HFFc6 (cell line): Measurements from ENCODE around the gene SIGLEC10. TPM values are rescaled to one million over a fixed set of nuclear protein-coding genes. Genes with fewer than 3 reads are reported as not detected.
"Not testable (repeated sequence)": the region's sequence is repeated elsewhere in the genome, so short reads cannot be mapped to it uniquely, and the experiment has no call there.

Experiments used
- DNase-seq: peaks from one replicate; pipeline ENCODE4 v3.0.0-alpha.2; 2018
- H3K27ac Mint-ChIP-seq: 2 replicates; pipeline ENCODE4 v1.8.0; 2020; ENCODE audit warnings: mild to moderate bottlenecking, mixed read lengths
- H3K27me3 Mint-ChIP-seq: 2 replicates; pipeline ENCODE4 v1.8.0; 2021; ENCODE audit warnings: mild to moderate bottlenecking, moderate library complexity, mixed read lengths; ENCODE audit not compliant: insufficient read depth
- H3K36me3 Mint-ChIP-seq: 2 replicates; pipeline ENCODE4 v1.8.0; 2021; ENCODE audit warnings: low read depth, mixed read lengths
- H3K4me1 Mint-ChIP-seq: 2 replicates; pipeline ENCODE4 v1.8.0; 2020; ENCODE audit warnings: low read depth, mixed read lengths
- H3K4me3 Mint-ChIP-seq: 2 replicates; pipeline ENCODE4 v1.8.0; 2020; ENCODE audit warnings: mild to moderate bottlenecking, moderate library complexity, mixed read lengths
- H3K9me3 Mint-ChIP-seq: 2 replicates; pipeline ENCODE4 v1.8.0; 2020; ENCODE audit warnings: mild to moderate bottlenecking, mixed read lengths
- long read RNA-seq: library from polyadenylated mRNA; unstranded; transcript quantifications from one replicate; pipeline ENCODE4 v2.0.0, GENCODE V29; 2019
- total RNA-seq, 6 experiments: library from RNA; stranded (reverse); fragmentation: NEBNext Ultra II Directional; extraction: Animal tissue kit (Norgen Biotek cat#: 25700); gene quantifications; 2 replicates in 1 of 6; 3 replicates in 5 of 6; pipeline ENCODE4 v1.2.3, GENCODE V29; 2021
- TF ChIP-seq, protein P1 (sequence below): fragments of 200-600 bp; sonication (generic); IDR thresholded peaks from 2 replicates; pipeline ENCODE4 v1.5.0; 2021; ENCODE audit warnings: antibody characterized with exemption, mild to moderate bottlenecking

Gene SIGLEC10, protein sequence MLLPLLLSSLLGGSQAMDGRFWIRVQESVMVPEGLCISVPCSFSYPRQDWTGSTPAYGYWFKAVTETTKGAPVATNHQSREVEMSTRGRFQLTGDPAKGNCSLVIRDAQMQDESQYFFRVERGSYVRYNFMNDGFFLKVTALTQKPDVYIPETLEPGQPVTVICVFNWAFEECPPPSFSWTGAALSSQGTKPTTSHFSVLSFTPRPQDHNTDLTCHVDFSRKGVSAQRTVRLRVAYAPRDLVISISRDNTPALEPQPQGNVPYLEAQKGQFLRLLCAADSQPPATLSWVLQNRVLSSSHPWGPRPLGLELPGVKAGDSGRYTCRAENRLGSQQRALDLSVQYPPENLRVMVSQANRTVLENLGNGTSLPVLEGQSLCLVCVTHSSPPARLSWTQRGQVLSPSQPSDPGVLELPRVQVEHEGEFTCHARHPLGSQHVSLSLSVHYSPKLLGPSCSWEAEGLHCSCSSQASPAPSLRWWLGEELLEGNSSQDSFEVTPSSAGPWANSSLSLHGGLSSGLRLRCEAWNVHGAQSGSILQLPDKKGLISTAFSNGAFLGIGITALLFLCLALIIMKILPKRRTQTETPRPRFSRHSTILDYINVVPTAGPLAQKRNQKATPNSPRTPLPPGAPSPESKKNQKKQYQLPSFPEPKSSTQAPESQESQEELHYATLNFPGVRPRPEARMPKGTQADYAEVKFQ
- not detected for total RNA-seq
- long read RNA-seq: 0 reads

DNA sequence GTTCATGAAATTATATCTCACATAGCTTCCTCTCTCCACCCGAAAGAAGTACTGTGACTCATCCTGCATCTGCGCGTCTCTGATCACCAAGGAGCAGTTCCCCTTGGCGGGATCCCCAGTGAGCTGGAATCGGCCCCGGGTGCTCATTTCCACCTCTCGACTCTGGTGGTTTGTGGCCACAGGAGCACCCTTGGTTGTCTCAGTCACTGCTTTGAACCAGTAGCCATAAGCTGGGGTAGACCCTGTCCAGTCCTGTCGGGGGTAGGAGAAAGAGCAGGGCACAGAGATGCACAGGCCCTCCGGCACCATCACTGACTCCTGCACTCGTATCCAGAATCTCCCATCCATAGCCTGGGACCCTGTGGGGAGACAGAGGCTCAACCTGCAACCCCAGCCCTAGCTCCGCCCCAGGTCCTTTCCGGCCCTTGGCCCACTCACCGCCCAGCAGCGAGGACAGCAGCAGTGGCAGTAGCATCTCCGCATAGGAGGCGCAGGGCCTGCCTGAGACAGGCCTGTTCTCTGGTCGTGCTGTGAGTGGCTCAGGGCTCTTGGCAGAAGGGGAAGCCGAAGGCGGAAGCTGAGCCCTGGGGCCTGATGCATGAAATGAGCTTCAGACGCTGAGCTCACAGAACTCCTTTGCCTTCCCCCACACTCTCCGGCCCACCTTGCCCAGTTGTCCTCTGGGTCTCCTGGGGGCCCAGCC lies at the start of gene SIGLEC10:
Gene SIGLEC10, minus strand, starts transcription at position 536 of the 703 bp plus-strand sequence. Its CDS starts 61 bp downstream, at position 475.
- Mint-ChIP-seq H3K36me3 (no peaks in the 10 kb centered on the region), H3K4me1 (no peaks in the 10 kb centered on the region), H3K27ac (no peak within 1 kb of the TSS), H3K27me3 (peaks cover 5% of the 10 kb centered on the region), H3K9me3 (no peaks in the 10 kb centered on the region; the same call in 1 of the 2 replicates), H3K4me3 (no peak within 1 kb of the TSS)
- TF ChIP-seq, protein P1, sequence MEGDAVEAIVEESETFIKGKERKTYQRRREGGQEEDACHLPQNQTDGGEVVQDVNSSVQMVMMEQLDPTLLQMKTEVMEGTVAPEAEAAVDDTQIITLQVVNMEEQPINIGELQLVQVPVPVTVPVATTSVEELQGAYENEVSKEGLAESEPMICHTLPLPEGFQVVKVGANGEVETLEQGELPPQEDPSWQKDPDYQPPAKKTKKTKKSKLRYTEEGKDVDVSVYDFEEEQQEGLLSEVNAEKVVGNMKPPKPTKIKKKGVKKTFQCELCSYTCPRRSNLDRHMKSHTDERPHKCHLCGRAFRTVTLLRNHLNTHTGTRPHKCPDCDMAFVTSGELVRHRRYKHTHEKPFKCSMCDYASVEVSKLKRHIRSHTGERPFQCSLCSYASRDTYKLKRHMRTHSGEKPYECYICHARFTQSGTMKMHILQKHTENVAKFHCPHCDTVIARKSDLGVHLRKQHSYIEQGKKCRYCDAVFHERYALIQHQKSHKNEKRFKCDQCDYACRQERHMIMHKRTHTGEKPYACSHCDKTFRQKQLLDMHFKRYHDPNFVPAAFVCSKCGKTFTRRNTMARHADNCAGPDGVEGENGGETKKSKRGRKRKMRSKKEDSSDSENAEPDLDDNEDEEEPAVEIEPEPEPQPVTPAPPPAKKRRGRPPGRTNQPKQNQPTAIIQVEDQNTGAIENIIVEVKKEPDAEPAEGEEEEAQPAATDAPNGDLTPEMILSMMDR: no peak
- no peak for DNase-seq

DNA sequence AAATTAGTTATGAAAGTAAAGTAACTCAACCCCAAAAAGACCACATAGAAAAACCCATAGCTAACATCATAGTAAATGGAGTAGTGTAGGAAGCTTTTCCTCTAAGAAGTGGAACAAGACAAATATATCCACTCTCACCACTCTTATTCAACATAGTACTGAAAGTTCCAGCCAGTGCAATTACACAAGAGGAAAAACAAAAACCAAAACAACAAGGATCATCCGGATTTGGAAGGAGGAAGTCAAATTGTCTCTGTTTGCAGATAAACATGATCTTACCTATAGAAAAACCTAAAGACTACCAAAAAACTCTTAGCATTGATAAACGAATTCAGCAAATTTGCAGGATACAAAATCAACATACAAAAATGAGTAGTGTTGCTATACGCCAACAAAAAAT lies 49.3 kb upstream of the SIGLEC10 start:
- Mint-ChIP-seq H3K27ac (no peak overlapping the region), H3K9me3 (peaks cover 9% of the 10 kb centered on the region; the same call in 1 of the 2 replicates), H3K27me3 (peaks cover 9% of the 10 kb centered on the region; the same call in 1 of the 2 replicates), H3K36me3 (no peaks in the 10 kb centered on the region), H3K4me3 (no peak overlapping the region), H3K4me1 (no peaks in the 10 kb centered on the region)
- TF ChIP-seq, protein P1: no peak
- DNase-seq: no peak

DNA sequence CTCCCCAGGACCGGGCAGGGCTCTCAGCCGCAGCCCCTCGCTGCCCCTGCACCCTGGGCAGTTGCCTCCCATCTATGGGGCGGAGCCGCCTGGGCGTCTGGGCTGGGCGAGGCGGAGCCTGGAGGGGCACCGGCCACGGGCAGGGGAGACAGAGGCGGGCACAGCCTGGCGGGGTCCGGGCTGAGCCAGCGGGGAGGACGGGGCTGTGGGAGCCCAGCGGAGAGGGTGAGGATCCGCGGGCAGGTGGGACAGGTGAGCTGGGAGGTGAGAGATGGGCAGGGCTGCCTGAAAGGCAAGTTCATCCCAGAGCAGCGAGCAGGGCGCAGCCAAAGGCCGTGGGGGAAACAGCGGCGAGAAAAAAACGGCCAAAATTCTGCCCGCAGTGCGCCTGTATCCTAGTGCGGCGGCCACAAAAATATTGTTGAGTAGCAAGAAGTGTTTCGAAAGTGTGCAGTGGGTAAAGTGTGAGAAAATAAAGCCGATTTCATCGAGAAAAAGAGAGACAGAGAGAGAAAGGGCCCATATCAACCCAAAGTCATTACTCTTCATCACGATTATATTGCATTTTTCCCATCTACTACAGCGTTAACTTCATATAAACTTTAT lies 46.6 kb upstream of the SIGLEC10 start:
- not testable (repeated sequence) for H3K9me3 Mint-ChIP-seq, H3K36me3 Mint-ChIP-seq, DNase-seq, H3K4me1 Mint-ChIP-seq, H3K4me3 Mint-ChIP-seq, H3K27ac Mint-ChIP-seq
- peaks cover 14% of the 10 kb centered on the region; the same call in 1 of the 2 replicates for H3K27me3 Mint-ChIP-seq

DNA sequence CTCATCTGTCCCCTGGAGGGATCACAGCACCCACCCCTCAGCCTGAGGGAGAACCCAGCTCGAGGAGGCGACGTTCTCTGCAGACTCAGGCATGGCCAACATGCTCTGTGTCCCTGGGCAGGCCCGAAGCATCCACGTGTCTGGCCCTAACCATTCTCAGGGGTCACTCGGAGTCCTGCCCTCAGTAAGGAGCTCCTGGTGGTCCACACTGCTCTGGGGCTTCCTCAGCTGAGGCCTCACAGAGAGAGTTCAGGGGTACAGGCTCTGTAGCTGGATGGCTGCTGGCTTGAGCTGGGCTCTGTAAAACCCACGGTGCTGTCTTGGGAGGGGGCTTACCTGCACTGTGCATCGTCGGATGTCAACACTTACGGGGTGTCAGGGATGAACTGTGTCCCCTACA lies 45.2 kb upstream of the SIGLEC10 start:
- TF ChIP-seq, protein P1: no peak
- H3K4me1 Mint-ChIP-seq: no peaks in the 10 kb centered on the region
- H3K27me3 Mint-ChIP-seq: peaks cover 13% of the 10 kb centered on the region; the same call in 1 of the 2 replicates

DNA sequence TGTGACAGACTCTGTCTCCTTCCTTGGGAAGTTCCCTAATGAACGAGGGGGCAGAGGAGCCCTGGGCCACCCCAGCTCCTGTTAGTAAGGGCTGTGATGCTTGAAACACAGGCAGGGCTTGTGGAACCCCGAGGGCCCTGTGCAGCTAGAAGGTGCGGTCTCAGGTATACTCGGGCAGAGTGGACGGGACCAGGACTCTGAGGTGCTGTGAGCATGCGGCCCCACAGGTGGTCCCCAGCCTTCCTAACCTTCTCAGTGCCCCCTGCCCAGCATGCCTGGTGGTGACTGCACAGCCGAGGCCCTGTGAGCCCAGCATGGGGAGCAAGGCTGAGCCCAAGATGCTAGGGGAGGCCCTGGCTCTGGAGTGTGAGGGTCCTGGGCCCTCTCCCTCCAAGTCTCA lies 44.8 kb upstream of the SIGLEC10 start:
- Mint-ChIP-seq H3K27ac (no peak overlapping the region), H3K4me1 (no peaks in the 10 kb centered on the region), H3K9me3 (peaks cover 9% of the 10 kb centered on the region; the same call in 1 of the 2 replicates), H3K4me3 (no peak overlapping the region), H3K36me3 (no peaks in the 10 kb centered on the region), H3K27me3 (peaks cover 12% of the 10 kb centered on the region; the same call in 1 of the 2 replicates)
- no peak for DNase-seq
- TF ChIP-seq, protein P1: no peak

More for the DNA sequence above, 45.2 kb upstream of the SIGLEC10 start:
- Mint-ChIP-seq H3K9me3 (peaks cover 9% of the 10 kb centered on the region; the same call in 1 of the 2 replicates), H3K36me3 (no peaks in the 10 kb centered on the region), H3K27ac (no peak overlapping the region), H3K4me3 (no peak overlapping the region)
- no peak for DNase-seq
